ENCODE data around the gene ASAP2. TPM values are rescaled to one million over a fixed set of nuclear protein-coding genes. Genes with fewer than 3 reads are reported as not detected.

ASAP2 gene
- polyA plus RNA-seq, 3 donors, result 0.08 to 1.1 (median 0.20) TPM

GRCh38 chr2:9407363-9407811 is 200.8 kb downstream of the ASAP2 start:
- Mint-ChIP-seq H3K4me3 (no peak overlapping the region), H3K27me3 (ENCODE audit: low read depth in 3 of 3) (peaks cover 0 to 2% (median 0%) of the 10 kb centered on the region in 3 donors), H3K36me3 (peaks cover 48 to 65% of the 10 kb centered on the region in 2 donors), H3K4me1 (no peaks in the 10 kb centered on the region), H3K9me3 (no peaks in the 10 kb centered on the region), H3K27ac (no peak overlapping the region)
- H3K4me3 ChIP-seq (replicated peaks in 1 of 3; ENCODE audit: low read depth in 2 of 3, low read length in 3 of 3), result no peak overlapping the region
- H3K36me3 ChIP-seq (replicated peaks in 1 of 2; ENCODE audit: control insufficient read depth in 1 of 2, insufficient read depth in 2 of 2, low read length in 2 of 2), result peaks cover 47 to 84% of the 10 kb centered on the region in 2 donors
- H3K79me2 ChIP-seq (ENCODE audit: insufficient read depth, low read length), result no peaks in the 10 kb centered on the region
- no peaks in the 10 kb centered on the region for H3K9me3 ChIP-seq (replicated peaks in 1 of 2; ENCODE audit: control insufficient read depth in 1 of 2, insufficient read depth in 1 of 2, low read length in 2 of 2)
- H3K9ac ChIP-seq (ENCODE audit: insufficient read depth, low read length, poor library complexity, severe bottlenecking), result no peak overlapping the region
- no peak for TF ChIP-seq CTCF (IDR thresholded peaks at IDR 0.05)
- H3K4me1 ChIP-seq (ENCODE audit: control insufficient read depth in 1 of 2, insufficient read depth in 2 of 2, low read length in 2 of 2), result no peaks in the 10 kb centered on the region
- H4K20me1 ChIP-seq (ENCODE audit: insufficient read depth, low read length), result no peaks in the 10 kb centered on the region
- no peak overlapping the region for H3K4me2 ChIP-seq (replicated peaks; ENCODE audit: extremely low read depth, low read length, poor library complexity, severe bottlenecking)
- intact Hi-C loops (cut with micrococcal nuclease), result no loop called here
- H3K27ac ChIP-seq (ENCODE audit: low read depth in 1 of 2, low read length in 2 of 2), result no peak overlapping the region
- DNase-seq, result no peak
- WGBS (ENCODE audit: insufficient coverage), result over 99% methylated on average over 8 of the region's 8 CpGs
- H2AFZ ChIP-seq (ENCODE audit: insufficient read depth, low read depth, low read length, poor library complexity, severe bottlenecking), result no peak overlapping the region
- H3K27me3 ChIP-seq (ENCODE audit: control insufficient read depth in 2 of 2, insufficient read depth in 2 of 2, low read length in 2 of 2), result no peaks in the 10 kb centered on the region

GRCh38 chr2:9408641-9409151 is 202.1 kb downstream of the ASAP2 start:
- no peaks in the 10 kb centered on the region for H3K4me1 Mint-ChIP-seq
- no peak for DNase-seq
- no peak overlapping the region for H3K27ac ChIP-seq (ENCODE audit: low read depth in 1 of 2, low read length in 2 of 2)
- H3K27ac Mint-ChIP-seq, result no peak overlapping the region
- H3K9ac ChIP-seq (ENCODE audit: insufficient read depth, low read length, poor library complexity, severe bottlenecking), result no peak overlapping the region
- H3K27me3 Mint-ChIP-seq (ENCODE audit: low read depth in 3 of 3), result peaks cover 0 to 2% (median 0%) of the 10 kb centered on the region in 3 donors
- H3K4me1 ChIP-seq (ENCODE audit: control insufficient read depth in 1 of 2, insufficient read depth in 2 of 2, low read length in 2 of 2), result no peaks in the 10 kb centered on the region
- no peaks in the 10 kb centered on the region for H3K27me3 ChIP-seq (ENCODE audit: control insufficient read depth in 2 of 2, insufficient read depth in 2 of 2, low read length in 2 of 2)
- intact Hi-C loops (cut with micrococcal nuclease), result no loop called here
- no peaks in the 10 kb centered on the region for H3K9me3 Mint-ChIP-seq
- no peak overlapping the region for H3K4me3 Mint-ChIP-seq
- no peak for TF ChIP-seq CTCF (IDR thresholded peaks at IDR 0.05)
- peaks cover 42 to 66% of the 10 kb centered on the region in 2 donors for H3K36me3 Mint-ChIP-seq
- H3K4me2 ChIP-seq (replicated peaks; ENCODE audit: extremely low read depth, low read length, poor library complexity, severe bottlenecking), result no peak overlapping the region
- no peaks in the 10 kb centered on the region for H4K20me1 ChIP-seq (ENCODE audit: insufficient read depth, low read length)
- H3K9me3 ChIP-seq (replicated peaks in 1 of 2; ENCODE audit: control insufficient read depth in 1 of 2, insufficient read depth in 1 of 2, low read length in 2 of 2), result no peaks in the 10 kb centered on the region
- H3K79me2 ChIP-seq (ENCODE audit: insufficient read depth, low read length), result no peaks in the 10 kb centered on the region
- no peak overlapping the region for H3K4me3 ChIP-seq (replicated peaks in 1 of 3; ENCODE audit: low read depth in 2 of 3, low read length in 3 of 3)
- H3K36me3 ChIP-seq (replicated peaks in 1 of 2; ENCODE audit: control insufficient read depth in 1 of 2, insufficient read depth in 2 of 2, low read length in 2 of 2), result peaks cover 54 to 91% of the 10 kb centered on the region in 2 donors
- 56% methylated on average over 8 of the region's 9 CpGs for WGBS (ENCODE audit: insufficient coverage)
- H2AFZ ChIP-seq (ENCODE audit: insufficient read depth, low read depth, low read length, poor library complexity, severe bottlenecking), result no peak overlapping the region

Measured in CD14-positive monocyte (primary cell).